AG04450 (cell line): Measurements from ENCODE around the gene SNAPC2. TPM values are rescaled to one million over a fixed set of nuclear protein-coding genes. Genes with fewer than 3 reads are reported as not detected.

Experiments used
- CTCF ChIA-PET: fragments of 300-600, 350-600 bp; formaldehyde crosslinking; extraction: SDS; loops from one replicate; lab custom pipeline; 2022; ENCODE audit warnings: antibody characterized with exemption, inconsistent platforms; lab: Charles Lee
- POLR2A ChIA-PET: fragments of 350-600 bp; formaldehyde crosslinking; extraction: SDS; loops from one replicate; lab custom pipeline; 2021; ENCODE audit warnings: antibody characterized with exemption, inconsistent platforms; lab: Yijun Ruan, JAX
- DNase-seq: peaks from one replicate; pipeline ENCODE4 v3.0.0-alpha.2; 2011; ENCODE audit warnings: low read depth, low spot score
- H3K27ac ChIP-seq: one replicate; pipeline ENCODE4 v1.5.1; 2012; ENCODE audit warnings: low read depth, low read length, control low read depth
- H3K27me3 ChIP-seq: one replicate; pipeline ENCODE4 v1.6.0; 2012; ENCODE audit warnings: low read length; ENCODE audit not compliant: control insufficient read depth, insufficient read depth
- H3K4me3 ChIP-seq: 2 replicates; pipeline ENCODE4 v1.5.1; 2011; ENCODE audit warnings: mild to moderate bottlenecking, low read depth, low read length, control low read depth
- H3K9me3 ChIP-seq: 2 replicates; pipeline ENCODE4 v1.5.1; 2012; ENCODE audit warnings: low read length; ENCODE audit not compliant: control insufficient read depth, insufficient read depth
- CTCF ChIP-seq: IDR thresholded peaks from 2 replicates; pipeline ENCODE4 v1.5.1; 2011; ENCODE audit warnings: low read depth, low read length, control low read depth, inconsistent platforms
- polyA plus RNA-seq: library from polyadenylated mRNA; depleted of rRNA; stranded (reverse); fragments of >200 nt; gene quantifications from 2 replicates; pipeline ENCODE4 v1.2.3, GENCODE V29; 2011

The SNAPC2 gene
- polyA plus RNA-seq, 1 experiment = 12.1 TPM

- ChIA-PET POLR2A (interaction anchor here (0.6 kb wide), 2 partner anchors 9 to 13 kb away, joined by 3 to 4 read pairs; no protein-coding TSS in a partner anchor), CTCF (no interaction called here)
- H3K9me3 ChIP-seq = no peaks in the 10 kb centered on the region; the same call in 1 of the 2 replicates
- TF ChIP-seq CTCF = no peak
- no peak for DNase-seq
- H3K27me3 ChIP-seq = no peaks in the 10 kb centered on the region
- H3K4me3 ChIP-seq = no peak overlapping the region
- no peak overlapping the region for H3K27ac ChIP-seq
Observed at GRCh38 chr19:7897292-7897691, 22.8 kb upstream of the SNAPC2 start.

GRCh38 chr19:7898967-7899366 lies 21.2 kb upstream of the SNAPC2 start:
- Histone ChIP-seq H3K27ac (no peak overlapping the region), H3K9me3 (no peaks in the 10 kb centered on the region; the same call in 1 of the 2 replicates), H3K27me3 (no peaks in the 10 kb centered on the region), H3K4me3 (no peak overlapping the region)
- DNase-seq = no peak
- ChIA-PET CTCF (no interaction called here), POLR2A (no interaction called here)
- no peak for TF ChIP-seq CTCF

- H3K4me3 ChIP-seq = no peak overlapping the region
- ChIA-PET POLR2A (interaction anchor here (1.1 kb wide), 1 partner anchor 12 kb away, joined by 4 read pairs; the partner anchor contains the start of gene LRRC8E), CTCF (interaction anchor here (1.4 kb wide), 1 partner anchor 19 kb away, joined by 5 read pairs; no protein-coding TSS in a partner anchor)
- DNase-seq = no peak
- no peak overlapping the region for H3K27ac ChIP-seq
- H3K9me3 ChIP-seq = no peaks in the 10 kb centered on the region; the same call in 1 of the 2 replicates
- TF ChIP-seq CTCF = no peak
- no peaks in the 10 kb centered on the region for H3K27me3 ChIP-seq
Observed at GRCh38 chr19:7899751-7900378, 20.3 kb upstream of the SNAPC2 start.

GRCh38 chr19:7900401-7900870 lies 19.7 kb upstream of the SNAPC2 start:
- no peak for DNase-seq
- no peak overlapping the region for H3K27ac ChIP-seq
- ChIA-PET POLR2A (interaction anchor here (1.1 to 1.4 kb wide), 2 partner anchors 12 to 20 kb away, joined by 4 to 6 read pairs; partner anchors contain the start of genes LRRC8E and SNAPC2), CTCF (interaction anchor here (1.4 to 1.6 kb wide), 2 partner anchors 17 to 18 kb away, joined by 5 to 6 read pairs; no protein-coding TSS in a partner anchor)
- H3K27me3 ChIP-seq = no peaks in the 10 kb centered on the region
- H3K4me3 ChIP-seq = no peak overlapping the region
- no peak for TF ChIP-seq CTCF
- H3K9me3 ChIP-seq = no peaks in the 10 kb centered on the region; the same call in 1 of the 2 replicates

- no peaks in the 10 kb centered on the region for H3K27me3 ChIP-seq
- H3K4me3 ChIP-seq = no peak overlapping the region
- H3K9me3 ChIP-seq = no peaks in the 10 kb centered on the region
- H3K27ac ChIP-seq = no peak overlapping the region
- no peak for DNase-seq
- POLR2A ChIA-PET = interaction anchor here (1.1 to 1.4 kb wide), 2 partner anchors 13 to 20 kb away, joined by 4 to 6 read pairs; partner anchors contain the start of genes LRRC8E and SNAPC2
- CTCF ChIA-PET = interaction anchor here (0.6 to 1.9 kb wide), 5 partner anchors 17 to 251 kb away, joined by 3 to 6 read pairs (median 5); partner anchors contain the start of gene TIMM44
- TF ChIP-seq CTCF = no peak
Observed at GRCh38 chr19:7900931-7901330, 19.2 kb upstream of the SNAPC2 start.
